ENCODE results near the gene EHMT1. TPM values are rescaled to one million over a fixed set of nuclear protein-coding genes. Genes with fewer than 3 reads are reported as not detected.

EHMT1 gene
- total and polyA plus RNA-seq, 2 experiments from 2014 or later, result 162 to 177 TPM

DNA sequence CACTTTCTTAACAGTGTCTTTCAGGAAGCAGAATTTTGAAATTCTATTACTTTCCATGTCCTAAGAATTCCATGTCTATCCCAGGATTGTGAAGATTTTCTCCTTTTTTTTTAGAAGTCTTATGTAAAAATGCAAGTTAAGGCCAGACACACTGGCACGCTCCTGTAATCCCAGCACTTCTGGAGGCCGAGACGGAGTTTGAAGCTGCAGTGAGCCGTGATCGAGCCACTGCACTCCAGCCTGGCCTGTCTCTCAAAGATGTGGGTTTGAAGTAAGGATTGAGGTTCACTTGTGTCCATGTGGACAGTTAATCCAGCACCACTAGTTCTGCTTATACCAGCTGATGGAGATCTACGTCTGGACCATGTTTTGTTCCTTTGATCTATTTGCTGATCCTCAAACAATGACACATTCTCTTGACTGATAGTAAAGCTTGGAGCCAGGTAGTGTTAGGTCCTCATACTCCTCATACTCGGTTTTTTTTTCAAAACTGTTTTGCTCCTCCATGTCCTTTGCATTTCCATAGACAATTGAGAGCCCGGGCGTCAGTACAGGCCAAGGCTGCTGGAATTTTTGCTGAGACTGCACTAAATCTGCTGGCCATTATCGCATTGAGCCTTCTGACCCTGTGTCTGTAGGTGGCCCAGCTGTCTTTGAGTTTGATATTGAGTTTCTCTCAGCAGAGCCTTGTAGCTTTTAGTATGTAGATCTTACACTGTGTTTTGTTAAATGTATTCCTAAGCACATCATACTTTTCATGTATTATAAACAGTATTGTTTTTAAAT, 205.4 kb downstream of the EHMT1 start (continued):
- no peak for TF ChIP-seq CREB1 (CRISPR knock-in tag; IDR thresholded peaks at IDR 0.05; ENCODE audit: low read depth)
- TF ChIP-seq, protein P1, sequence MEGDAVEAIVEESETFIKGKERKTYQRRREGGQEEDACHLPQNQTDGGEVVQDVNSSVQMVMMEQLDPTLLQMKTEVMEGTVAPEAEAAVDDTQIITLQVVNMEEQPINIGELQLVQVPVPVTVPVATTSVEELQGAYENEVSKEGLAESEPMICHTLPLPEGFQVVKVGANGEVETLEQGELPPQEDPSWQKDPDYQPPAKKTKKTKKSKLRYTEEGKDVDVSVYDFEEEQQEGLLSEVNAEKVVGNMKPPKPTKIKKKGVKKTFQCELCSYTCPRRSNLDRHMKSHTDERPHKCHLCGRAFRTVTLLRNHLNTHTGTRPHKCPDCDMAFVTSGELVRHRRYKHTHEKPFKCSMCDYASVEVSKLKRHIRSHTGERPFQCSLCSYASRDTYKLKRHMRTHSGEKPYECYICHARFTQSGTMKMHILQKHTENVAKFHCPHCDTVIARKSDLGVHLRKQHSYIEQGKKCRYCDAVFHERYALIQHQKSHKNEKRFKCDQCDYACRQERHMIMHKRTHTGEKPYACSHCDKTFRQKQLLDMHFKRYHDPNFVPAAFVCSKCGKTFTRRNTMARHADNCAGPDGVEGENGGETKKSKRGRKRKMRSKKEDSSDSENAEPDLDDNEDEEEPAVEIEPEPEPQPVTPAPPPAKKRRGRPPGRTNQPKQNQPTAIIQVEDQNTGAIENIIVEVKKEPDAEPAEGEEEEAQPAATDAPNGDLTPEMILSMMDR (conservative IDR thresholded peaks at IDR 0.05; ENCODE audit: low read depth in 2 of 2), result no peak

DNA sequence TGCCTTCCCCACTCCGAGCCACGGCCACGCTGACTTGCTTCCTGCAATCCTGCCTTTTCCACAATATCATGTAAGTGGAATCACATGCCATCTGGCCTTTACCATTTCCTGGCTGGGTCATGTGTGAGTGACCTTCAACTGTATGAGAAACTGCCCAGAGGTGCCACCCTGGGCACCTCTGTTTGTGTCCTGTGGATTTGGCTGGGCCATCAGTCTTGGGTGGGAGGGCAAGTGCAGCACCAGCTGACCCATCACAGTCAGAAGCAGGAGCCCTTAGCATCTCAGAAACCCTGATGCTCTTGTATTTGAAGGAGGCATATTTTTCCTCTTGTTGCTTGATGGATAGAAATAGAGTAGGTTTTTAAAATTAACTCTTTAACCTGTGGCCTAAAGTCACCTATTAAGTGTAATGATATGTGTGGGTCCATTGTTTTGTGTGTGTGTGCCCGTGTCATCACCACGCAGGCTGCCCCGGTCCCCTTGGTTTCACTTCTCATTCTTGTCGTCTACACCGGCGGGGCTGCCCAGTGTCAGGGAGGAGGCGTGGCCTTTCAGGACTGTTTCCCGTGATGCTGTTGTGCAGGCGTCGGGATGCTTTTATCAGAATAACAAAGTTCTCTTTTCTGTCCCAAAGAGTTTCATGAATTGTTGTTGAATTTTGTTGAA, 206.7 kb downstream of the EHMT1 start:
- no peak overlapping the region for H3K27ac Mint-ChIP-seq
- TF ChIP-seq STAT1 (IDR thresholded peaks at IDR 0.05; ENCODE audit: unreplicated experiment), result no peak
- no peak for TF ChIP-seq POLR2AphosphoS5 (IDR thresholded peaks at IDR 0.05; ENCODE audit: low read depth)
- TF ChIP-seq ZNF331 (CRISPR knock-in tag; IDR thresholded peaks at IDR 0.05; ENCODE audit: low read depth), result no peak
- no peak for TF ChIP-seq ZNF462 (CRISPR knock-in tag; IDR thresholded peaks at IDR 0.05)
- TF ChIP-seq EZH2 (IDR thresholded peaks at IDR 0.05; ENCODE audit: low read depth, unreplicated experiment), result no peak
- TF ChIP-seq, protein P2, sequence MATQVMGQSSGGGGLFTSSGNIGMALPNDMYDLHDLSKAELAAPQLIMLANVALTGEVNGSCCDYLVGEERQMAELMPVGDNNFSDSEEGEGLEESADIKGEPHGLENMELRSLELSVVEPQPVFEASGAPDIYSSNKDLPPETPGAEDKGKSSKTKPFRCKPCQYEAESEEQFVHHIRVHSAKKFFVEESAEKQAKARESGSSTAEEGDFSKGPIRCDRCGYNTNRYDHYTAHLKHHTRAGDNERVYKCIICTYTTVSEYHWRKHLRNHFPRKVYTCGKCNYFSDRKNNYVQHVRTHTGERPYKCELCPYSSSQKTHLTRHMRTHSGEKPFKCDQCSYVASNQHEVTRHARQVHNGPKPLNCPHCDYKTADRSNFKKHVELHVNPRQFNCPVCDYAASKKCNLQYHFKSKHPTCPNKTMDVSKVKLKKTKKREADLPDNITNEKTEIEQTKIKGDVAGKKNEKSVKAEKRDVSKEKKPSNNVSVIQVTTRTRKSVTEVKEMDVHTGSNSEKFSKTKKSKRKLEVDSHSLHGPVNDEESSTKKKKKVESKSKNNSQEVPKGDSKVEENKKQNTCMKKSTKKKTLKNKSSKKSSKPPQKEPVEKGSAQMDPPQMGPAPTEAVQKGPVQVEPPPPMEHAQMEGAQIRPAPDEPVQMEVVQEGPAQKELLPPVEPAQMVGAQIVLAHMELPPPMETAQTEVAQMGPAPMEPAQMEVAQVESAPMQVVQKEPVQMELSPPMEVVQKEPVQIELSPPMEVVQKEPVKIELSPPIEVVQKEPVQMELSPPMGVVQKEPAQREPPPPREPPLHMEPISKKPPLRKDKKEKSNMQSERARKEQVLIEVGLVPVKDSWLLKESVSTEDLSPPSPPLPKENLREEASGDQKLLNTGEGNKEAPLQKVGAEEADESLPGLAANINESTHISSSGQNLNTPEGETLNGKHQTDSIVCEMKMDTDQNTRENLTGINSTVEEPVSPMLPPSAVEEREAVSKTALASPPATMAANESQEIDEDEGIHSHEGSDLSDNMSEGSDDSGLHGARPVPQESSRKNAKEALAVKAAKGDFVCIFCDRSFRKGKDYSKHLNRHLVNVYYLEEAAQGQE (IDR thresholded peaks at IDR 0.05; ENCODE audit: unreplicated experiment), result no peak
- TF ChIP-seq EZH2phosphoT487 (IDR thresholded peaks at IDR 0.05; ENCODE audit: unreplicated experiment), result no peak
- TF ChIP-seq, protein P1 (conservative IDR thresholded peaks at IDR 0.05; ENCODE audit: low read depth in 2 of 2), result no peak

More for the DNA sequence above, 206.7 kb downstream of the EHMT1 start:
- Mint-ChIP-seq H3K4me3 (no peak overlapping the region), H3K36me3 (ENCODE audit: low read depth) (peaks cover 70% of the 10 kb centered on the region), H3K27me3 (ENCODE audit: insufficient read depth, low read depth, poor library complexity) (peaks cover 3% of the 10 kb centered on the region), H3K4me1 (no peaks in the 10 kb centered on the region; the same call in 2 of the 3 replicates), H3K9me3 (peaks cover 2% of the 10 kb centered on the region)
- Histone ChIP-seq H3K36me3 (ENCODE audit: insufficient read depth) (peaks cover 16% of the 10 kb centered on the region), H3K9me2 (ENCODE audit: insufficient read depth) (no peaks in the 10 kb centered on the region), H3F3A (replicated peaks; ENCODE audit: low read depth) (no peaks in the 10 kb centered on the region), H3K4me2 (no peak overlapping the region), H3K4me3 (no peak overlapping the region), H3K27me3 (ENCODE audit: insufficient read depth) (no peaks in the 10 kb centered on the region), H4K20me1 (replicated peaks; ENCODE audit: insufficient read depth) (peaks cover 7% of the 10 kb centered on the region), H3K79me2 (replicated peaks; ENCODE audit: insufficient read depth) (peaks cover 35% of the 10 kb centered on the region), H3K4me1 (ENCODE audit: insufficient read depth) (no peaks in the 10 kb centered on the region), H3K27ac (ENCODE audit: low read depth) (no peak overlapping the region), H2AFZ (no peak overlapping the region)
- DNase-seq (ENCODE audit: low spot score) (no peak), ATAC-seq (no peak)
